Measurements from ENCODE around the gene BCLAF3. TPM values are rescaled to one million over a fixed set of nuclear protein-coding genes. Genes with fewer than 3 reads are reported as not detected.

BCLAF3 gene
- total RNA-seq = 1 to 10 TPM; 3.3 to 4.1 TPM

DNA sequence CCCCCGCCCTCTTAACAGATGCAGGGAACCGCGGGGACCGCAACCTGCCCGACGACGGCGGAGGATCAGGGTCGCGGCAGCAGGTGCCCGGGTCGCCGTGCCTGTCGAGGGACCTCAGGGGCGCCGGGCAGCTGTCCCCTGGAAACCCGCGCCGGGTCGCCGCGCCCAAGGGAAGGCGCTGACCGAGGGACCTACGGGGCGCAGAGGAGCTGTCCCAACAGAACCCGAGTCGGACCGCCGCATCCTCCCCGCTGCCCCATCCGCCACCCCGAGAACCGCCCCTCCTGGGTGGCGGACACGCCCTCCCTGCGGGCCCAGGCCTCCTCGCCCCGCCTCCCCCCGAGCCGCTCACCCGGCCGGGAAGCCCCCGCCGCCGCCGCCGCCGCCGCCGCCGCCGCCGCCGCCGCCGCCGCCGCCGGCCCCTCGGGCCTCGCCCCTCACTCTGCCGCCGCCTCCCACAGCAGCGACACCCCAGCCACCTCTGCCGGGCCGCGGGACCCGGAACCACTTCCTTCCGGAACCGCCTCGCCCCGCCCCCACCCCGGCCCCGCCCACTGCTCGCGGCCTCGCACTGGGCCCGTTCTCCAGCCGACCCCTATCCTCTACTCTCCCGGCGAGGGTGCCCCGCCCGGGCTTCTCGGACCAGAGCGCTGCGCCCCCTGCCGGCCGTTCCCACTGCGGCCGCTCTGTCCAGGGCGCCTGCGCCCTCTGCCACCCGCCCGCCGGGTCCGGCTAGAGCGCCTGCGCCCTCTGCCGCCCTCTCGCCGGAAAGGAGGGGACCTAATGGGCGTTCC is at the start of gene BCLAF3:
BCLAF3 (minus strand) TSS at position 506 of the 794 bp plus-strand sequence. CDS start 20,797 bp downstream, outside the sequence.
- H3K4me3 ChIP-seq = peak within 1 kb of the TSS; percentile 66 to 70
- DNase-seq (ENCODE audit: low spot score) = peak; percentile 83
- TF ChIP-seq, protein P1, sequence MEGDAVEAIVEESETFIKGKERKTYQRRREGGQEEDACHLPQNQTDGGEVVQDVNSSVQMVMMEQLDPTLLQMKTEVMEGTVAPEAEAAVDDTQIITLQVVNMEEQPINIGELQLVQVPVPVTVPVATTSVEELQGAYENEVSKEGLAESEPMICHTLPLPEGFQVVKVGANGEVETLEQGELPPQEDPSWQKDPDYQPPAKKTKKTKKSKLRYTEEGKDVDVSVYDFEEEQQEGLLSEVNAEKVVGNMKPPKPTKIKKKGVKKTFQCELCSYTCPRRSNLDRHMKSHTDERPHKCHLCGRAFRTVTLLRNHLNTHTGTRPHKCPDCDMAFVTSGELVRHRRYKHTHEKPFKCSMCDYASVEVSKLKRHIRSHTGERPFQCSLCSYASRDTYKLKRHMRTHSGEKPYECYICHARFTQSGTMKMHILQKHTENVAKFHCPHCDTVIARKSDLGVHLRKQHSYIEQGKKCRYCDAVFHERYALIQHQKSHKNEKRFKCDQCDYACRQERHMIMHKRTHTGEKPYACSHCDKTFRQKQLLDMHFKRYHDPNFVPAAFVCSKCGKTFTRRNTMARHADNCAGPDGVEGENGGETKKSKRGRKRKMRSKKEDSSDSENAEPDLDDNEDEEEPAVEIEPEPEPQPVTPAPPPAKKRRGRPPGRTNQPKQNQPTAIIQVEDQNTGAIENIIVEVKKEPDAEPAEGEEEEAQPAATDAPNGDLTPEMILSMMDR (IDR thresholded peaks at IDR 0.05) = peak; percentile 70 to 88
- H3K4me1 ChIP-seq = no peaks in the 10 kb centered on the region
- H3K36me3 ChIP-seq = no peaks in the 10 kb centered on the region
- H3K9me3 ChIP-seq = no peaks in the 10 kb centered on the region
- no peaks in the 10 kb centered on the region for H3K27me3 ChIP-seq
- peak within 1 kb of the TSS; percentile 78 for H3K27ac ChIP-seq

DNA sequence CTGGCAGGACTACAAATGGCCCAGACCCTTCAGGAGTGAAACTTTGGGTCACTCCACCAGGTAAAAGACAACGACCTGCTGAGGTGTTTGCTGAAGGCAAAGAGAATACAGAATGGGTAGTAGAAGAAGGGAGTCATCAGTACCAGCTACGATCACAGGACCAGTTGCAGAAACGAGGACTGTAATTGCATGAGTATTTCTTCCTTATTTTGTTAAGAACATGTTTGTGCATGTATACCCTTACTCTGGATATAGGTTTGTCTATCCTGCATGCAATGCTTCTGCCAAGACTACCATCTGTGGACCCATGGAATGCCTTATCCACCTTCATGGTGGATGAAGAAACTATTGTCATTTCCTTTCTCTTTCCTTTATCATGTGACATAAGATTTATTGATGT is 48.1 kb upstream of the BCLAF3 start:
- Histone ChIP-seq H3K9me3 (no peaks in the 10 kb centered on the region), H3K4me3 (no peak overlapping the region), H3K36me3 (no peaks in the 10 kb centered on the region), H3K27ac (no peak overlapping the region), H3K4me1 (no peaks in the 10 kb centered on the region), H3K27me3 (no peaks in the 10 kb centered on the region)
- DNase-seq (ENCODE audit: low spot score) = no peak
- TF ChIP-seq, protein P1 (IDR thresholded peaks at IDR 0.05) = no peak

DNA sequence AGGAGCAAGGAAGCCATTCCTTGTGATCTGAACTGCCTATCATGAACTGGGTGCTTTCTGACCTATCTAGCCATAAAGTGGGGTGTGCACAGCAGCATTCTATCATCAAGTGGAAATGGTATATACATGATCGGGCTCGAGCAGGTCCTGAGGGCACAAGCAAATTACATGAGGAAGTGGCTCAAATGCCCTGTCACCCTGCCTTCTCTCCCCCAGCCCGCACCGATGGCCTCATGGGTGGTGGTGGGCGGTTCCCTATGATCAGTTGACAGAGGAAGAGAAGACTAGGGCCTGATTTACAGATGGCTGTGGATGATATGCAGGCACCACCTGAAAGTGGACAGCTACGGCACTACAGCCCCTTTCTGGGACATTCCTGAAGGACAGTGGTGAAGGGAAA is 46.3 kb upstream of the BCLAF3 start:
- TF ChIP-seq, protein P1 (IDR thresholded peaks at IDR 0.05) = no peak
- Histone ChIP-seq H3K4me3 (no peak overlapping the region), H3K36me3 (no peaks in the 10 kb centered on the region), H3K27me3 (no peaks in the 10 kb centered on the region), H3K4me1 (no peaks in the 10 kb centered on the region), H3K9me3 (no peaks in the 10 kb centered on the region), H3K27ac (no peak overlapping the region)
- DNase-seq (ENCODE audit: low spot score) = no peak

DNA sequence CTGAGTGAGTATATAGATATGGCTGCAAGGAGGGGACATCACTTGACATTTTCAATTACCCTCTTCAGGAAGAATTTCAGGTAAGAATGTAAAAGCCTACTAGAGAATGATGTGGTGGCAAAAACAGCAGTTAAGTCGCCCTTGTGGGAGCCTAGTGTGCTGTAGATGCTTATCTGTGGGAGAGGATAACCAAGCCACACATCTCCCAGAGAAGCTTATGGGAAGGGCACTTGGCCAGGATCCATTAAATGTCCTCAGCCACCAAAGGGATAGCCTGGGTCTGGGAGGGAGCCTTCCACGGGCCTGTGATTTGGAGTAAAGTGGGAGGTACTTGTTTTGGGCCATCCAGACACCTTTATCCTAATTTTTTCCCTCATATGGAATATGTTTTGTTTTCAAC is 41.3 kb upstream of the BCLAF3 start:
- Histone ChIP-seq H3K4me1 (no peaks in the 10 kb centered on the region), H3K4me3 (no peak overlapping the region), H3K9me3 (no peaks in the 10 kb centered on the region), H3K36me3 (no peaks in the 10 kb centered on the region), H3K27me3 (no peaks in the 10 kb centered on the region), H3K27ac (no peak overlapping the region)
- TF ChIP-seq, protein P1 (IDR thresholded peaks at IDR 0.05) = no peak
- DNase-seq (ENCODE audit: low spot score) = no peak

DNA sequence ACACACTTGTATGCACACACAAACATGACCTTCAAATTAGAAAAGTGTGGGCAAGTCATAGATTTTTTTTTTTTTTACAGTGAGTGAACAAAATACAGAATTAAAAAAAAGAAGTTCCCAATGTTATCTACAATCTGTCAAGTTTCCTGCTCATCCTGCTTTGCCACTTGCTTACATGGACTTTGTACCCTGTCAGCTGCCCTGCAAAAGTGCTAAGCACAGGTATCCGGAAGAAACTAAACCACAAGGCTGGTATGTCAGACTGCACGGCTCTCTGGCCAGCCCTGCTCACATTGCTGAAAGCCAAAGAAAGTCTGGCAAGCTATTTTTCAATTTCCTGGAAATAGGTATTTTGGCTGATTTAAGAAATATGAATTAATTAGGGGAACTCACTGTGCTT is 38.9 kb upstream of the BCLAF3 start:
- Histone ChIP-seq H3K27me3 (no peaks in the 10 kb centered on the region), H3K27ac (no peak overlapping the region), H3K9me3 (no peaks in the 10 kb centered on the region), H3K4me3 (no peak overlapping the region), H3K36me3 (no peaks in the 10 kb centered on the region), H3K4me1 (no peaks in the 10 kb centered on the region)
- TF ChIP-seq, protein P1 (IDR thresholded peaks at IDR 0.05) = no peak
- no peak for DNase-seq (ENCODE audit: low spot score)

DNA sequence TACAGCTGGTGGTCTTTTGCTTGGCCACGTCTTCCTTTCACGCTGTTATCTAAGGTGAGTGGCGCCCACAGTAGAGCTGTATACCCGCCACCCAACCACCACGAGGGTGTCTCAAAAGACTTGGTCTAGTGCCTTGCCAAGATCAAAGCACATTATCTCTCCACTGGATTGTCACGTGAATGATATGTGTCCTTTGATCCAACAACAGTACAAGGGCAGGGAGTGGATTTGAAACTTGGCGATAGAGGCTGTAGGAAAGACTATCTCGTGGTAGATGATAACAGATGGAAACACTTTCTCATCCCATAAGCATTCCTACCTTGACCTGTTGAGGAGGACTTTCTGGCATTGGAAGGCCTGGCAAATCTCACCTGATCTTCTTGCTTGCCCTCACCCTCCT is 37.7 kb upstream of the BCLAF3 start:
- H3K36me3 ChIP-seq = no peaks in the 10 kb centered on the region
- H3K9me3 ChIP-seq = no peaks in the 10 kb centered on the region
- no peaks in the 10 kb centered on the region for H3K27me3 ChIP-seq
- no peaks in the 10 kb centered on the region for H3K4me1 ChIP-seq
- no peak for DNase-seq (ENCODE audit: low spot score)
- H3K4me3 ChIP-seq = no peak overlapping the region
- TF ChIP-seq, protein P1 (IDR thresholded peaks at IDR 0.05) = no peak
- H3K27ac ChIP-seq = no peak overlapping the region
